Chondrocyte (in vitro differentiated cells): ENCODE results near the gene AGPAT4. TPM values are rescaled to one million over a fixed set of nuclear protein-coding genes. Genes with fewer than 3 reads are reported as not detected.

Experiments
- DNase-seq: peaks from one replicate; pipeline ENCODE4 v3.0.0; 2021; ENCODE audit warnings: mixed read lengths, low spot score
- H3K27ac Mint-ChIP-seq: one replicate; pipeline ENCODE4 v1.8.0; 2021; ENCODE audit warnings: mild to moderate bottlenecking, moderate library complexity, mixed read lengths; ENCODE audit not compliant: unreplicated experiment
- H3K27me3 Mint-ChIP-seq: 2 replicates; pipeline ENCODE4 v1.8.0; 2021; ENCODE audit warnings: low read depth, mixed read lengths
- H3K36me3 Mint-ChIP-seq: 2 replicates; pipeline ENCODE4 v1.8.0; 2021; ENCODE audit warnings: low read depth, mixed read lengths
- H3K4me1 Mint-ChIP-seq: 2 replicates; pipeline ENCODE4 v1.8.0; 2021; ENCODE audit warnings: low read depth, mild to moderate bottlenecking, mixed read lengths
- H3K4me3 Mint-ChIP-seq: one replicate; pipeline ENCODE4 v1.8.0; 2021; ENCODE audit warnings: mild to moderate bottlenecking, moderate library complexity, mixed read lengths; ENCODE audit not compliant: unreplicated experiment
- H3K9me3 Mint-ChIP-seq: 2 replicates; pipeline ENCODE4 v1.8.0; 2021; ENCODE audit warnings: low read depth, mixed read lengths
- total RNA-seq: library from RNA; stranded (reverse); gene quantifications from 3 replicates; pipeline ENCODE4 v1.2.1, GENCODE V29; 2021
- TF ChIP-seq, protein P1 (sequence below): fragments of 200-600 bp; sonication (generic); IDR thresholded peaks from 2 replicates; pipeline ENCODE4 v1.5.0; 2021; ENCODE audit warnings: antibody characterized with exemption, mild to moderate bottlenecking, moderate library complexity

The AGPAT4 gene
- total RNA-seq, 1 donor from 2014 or later = 11.9 TPM

DNA sequence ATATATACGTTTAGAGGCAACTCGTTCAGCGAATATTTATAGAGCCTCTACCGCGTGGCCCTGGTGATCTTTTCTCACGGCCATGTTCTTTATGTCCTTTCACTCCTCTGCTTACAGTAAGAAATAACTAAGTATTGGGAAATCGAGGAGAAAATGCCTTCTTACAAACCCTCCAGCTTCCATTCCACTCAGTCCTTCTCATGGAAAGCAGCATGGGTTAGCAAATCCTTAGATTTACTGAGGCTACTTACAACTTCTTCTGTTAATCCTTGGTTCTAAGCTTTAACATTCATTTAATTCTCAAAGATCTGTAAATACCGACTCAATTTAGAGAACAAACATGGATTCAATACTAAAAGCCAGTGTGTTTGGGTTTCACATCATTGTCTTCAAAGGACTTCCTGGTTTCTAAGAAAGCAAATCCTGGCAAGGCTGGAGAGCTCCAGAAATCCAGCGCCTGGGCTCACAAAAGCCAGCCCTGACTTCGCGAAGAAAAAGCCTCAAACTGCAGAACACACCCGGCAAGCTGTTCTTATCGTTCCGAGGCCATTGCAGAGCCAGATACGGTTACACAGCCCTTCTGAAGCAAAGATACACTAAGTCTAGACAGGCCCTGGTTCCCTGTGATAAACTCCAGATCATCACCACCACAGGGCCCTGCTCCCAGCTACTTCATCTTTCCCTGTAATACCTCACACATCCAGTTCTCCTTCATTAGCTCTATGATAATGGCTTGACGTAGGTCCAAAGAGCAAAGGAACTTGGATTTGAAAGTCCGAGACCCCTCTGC lies 19.2 kb downstream of the AGPAT4 start:
- peaks cover 3% of the 10 kb centered on the region for H3K9me3 Mint-ChIP-seq
- no peaks in the 10 kb centered on the region for H3K27me3 Mint-ChIP-seq
- peaks cover 14% of the 10 kb centered on the region for H3K4me1 Mint-ChIP-seq
- no peak overlapping the region for H3K4me3 Mint-ChIP-seq
- H3K27ac Mint-ChIP-seq = no peak overlapping the region
- no peak for DNase-seq
- H3K36me3 Mint-ChIP-seq = peaks cover 1% of the 10 kb centered on the region
- TF ChIP-seq, protein P1, sequence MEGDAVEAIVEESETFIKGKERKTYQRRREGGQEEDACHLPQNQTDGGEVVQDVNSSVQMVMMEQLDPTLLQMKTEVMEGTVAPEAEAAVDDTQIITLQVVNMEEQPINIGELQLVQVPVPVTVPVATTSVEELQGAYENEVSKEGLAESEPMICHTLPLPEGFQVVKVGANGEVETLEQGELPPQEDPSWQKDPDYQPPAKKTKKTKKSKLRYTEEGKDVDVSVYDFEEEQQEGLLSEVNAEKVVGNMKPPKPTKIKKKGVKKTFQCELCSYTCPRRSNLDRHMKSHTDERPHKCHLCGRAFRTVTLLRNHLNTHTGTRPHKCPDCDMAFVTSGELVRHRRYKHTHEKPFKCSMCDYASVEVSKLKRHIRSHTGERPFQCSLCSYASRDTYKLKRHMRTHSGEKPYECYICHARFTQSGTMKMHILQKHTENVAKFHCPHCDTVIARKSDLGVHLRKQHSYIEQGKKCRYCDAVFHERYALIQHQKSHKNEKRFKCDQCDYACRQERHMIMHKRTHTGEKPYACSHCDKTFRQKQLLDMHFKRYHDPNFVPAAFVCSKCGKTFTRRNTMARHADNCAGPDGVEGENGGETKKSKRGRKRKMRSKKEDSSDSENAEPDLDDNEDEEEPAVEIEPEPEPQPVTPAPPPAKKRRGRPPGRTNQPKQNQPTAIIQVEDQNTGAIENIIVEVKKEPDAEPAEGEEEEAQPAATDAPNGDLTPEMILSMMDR = no peak

DNA sequence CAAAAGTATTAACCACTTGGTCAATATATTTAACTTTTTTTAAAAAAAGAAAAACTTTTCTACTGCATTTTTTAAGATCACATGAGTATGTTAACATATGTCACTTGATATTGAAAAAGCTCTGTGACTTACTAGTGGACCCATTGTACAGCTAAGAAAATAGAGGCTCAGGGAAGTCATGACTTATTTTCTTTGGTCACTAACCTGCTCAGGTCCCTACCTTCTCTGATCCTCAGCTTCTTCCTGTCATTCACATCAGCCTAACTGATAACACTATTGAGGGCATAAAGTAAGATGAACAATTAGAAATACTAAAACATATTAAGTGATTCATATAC lies 19.8 kb downstream of the AGPAT4 start:
- H3K4me3 Mint-ChIP-seq = no peak overlapping the region
- H3K9me3 Mint-ChIP-seq = peaks cover 9% of the 10 kb centered on the region
- H3K36me3 Mint-ChIP-seq = peaks cover 4% of the 10 kb centered on the region
- no peak overlapping the region for H3K27ac Mint-ChIP-seq
- TF ChIP-seq, protein P1 = no peak
- peaks cover 14% of the 10 kb centered on the region for H3K4me1 Mint-ChIP-seq
- no peaks in the 10 kb centered on the region for H3K27me3 Mint-ChIP-seq
- DNase-seq = no peak

DNA sequence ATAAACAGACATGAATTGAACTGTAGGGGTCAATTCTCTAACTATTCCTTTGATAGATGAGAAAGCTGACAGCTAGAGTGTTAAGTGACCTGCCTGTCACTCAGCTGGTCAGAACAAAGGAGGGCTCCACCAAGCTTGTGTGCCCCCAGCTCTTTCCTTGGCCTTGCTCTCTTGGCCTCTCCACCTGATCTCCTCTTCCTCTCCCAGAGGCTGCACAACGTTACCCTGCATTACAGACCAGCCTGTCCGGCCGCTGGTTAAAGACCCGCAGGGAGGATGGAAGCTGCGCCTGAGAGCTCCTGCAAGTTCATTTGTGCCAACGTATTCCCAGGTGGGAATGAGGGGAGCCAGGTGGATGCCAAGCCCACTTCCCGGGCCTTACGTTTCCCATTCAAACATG lies 22.5 kb downstream of the AGPAT4 start:
- Mint-ChIP-seq H3K36me3 (peaks cover 3% of the 10 kb centered on the region), H3K27ac (no peak overlapping the region), H3K9me3 (peaks cover 12% of the 10 kb centered on the region), H3K4me1 (peaks cover 4% of the 10 kb centered on the region), H3K27me3 (no peaks in the 10 kb centered on the region), H3K4me3 (no peak overlapping the region)
- no peak for DNase-seq
- TF ChIP-seq, protein P1 = no peak

DNA sequence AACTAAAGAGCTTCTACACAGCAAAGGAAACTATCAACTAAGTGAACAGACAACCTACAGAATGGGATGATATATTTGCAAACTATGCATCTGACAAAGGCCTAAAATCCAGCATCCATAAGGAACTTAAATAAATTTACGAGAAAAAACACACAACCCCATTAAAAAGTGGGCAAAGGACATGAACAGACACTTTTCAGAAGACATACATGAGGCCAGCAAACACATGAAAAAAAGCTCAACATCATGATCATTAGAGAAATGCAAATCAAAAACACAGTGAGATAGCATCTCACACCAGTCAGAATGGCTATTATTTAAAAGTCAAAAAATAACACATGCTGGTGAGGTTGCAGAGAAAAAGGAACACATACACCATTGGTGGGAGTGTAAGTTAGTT lies 24.5 kb downstream of the AGPAT4 start:
- no peak overlapping the region for H3K4me3 Mint-ChIP-seq
- TF ChIP-seq, protein P1 = no peak
- no peaks in the 10 kb centered on the region for H3K27me3 Mint-ChIP-seq
- H3K27ac Mint-ChIP-seq = no peak overlapping the region
- peaks cover 4% of the 10 kb centered on the region for H3K4me1 Mint-ChIP-seq
- H3K36me3 Mint-ChIP-seq = peaks cover 3% of the 10 kb centered on the region
- DNase-seq = no peak
- peaks cover 12% of the 10 kb centered on the region for H3K9me3 Mint-ChIP-seq

DNA sequence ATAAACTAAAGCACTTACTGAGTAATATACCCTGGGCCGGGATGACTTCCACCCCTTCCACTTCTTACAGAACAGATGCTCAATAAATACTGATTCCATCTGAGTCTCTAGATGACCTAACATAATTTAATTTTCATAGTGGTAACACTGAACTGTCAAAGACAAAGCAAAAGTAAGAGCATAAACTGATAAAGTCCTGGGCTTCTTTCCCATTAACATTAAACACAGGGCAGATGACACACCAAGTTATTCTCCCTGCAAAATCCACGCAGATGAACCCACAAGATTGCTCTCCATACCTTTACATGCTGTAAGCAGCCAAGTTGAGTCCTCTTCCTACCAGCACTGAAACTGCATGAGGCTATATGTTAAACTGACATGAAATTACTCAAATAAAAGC lies 27.1 kb downstream of the AGPAT4 start:
- DNase-seq = no peak
- Mint-ChIP-seq H3K27me3 (no peaks in the 10 kb centered on the region), H3K36me3 (peaks cover 3% of the 10 kb centered on the region), H3K9me3 (peaks cover 12% of the 10 kb centered on the region), H3K4me1 (no peaks in the 10 kb centered on the region), H3K27ac (no peak overlapping the region), H3K4me3 (no peak overlapping the region)
- TF ChIP-seq, protein P1 = no peak
